GM11168 (cell line): Measurements from ENCODE around the gene VPS18.

Experiments used
- in situ Hi-C: fragments of 300-500 bp; cut with MboI; formaldehyde crosslinking; loops from one replicate; pipeline ENCODE4 v1.12.0; 2022; ENCODE audit warnings: low sequenced_read_pairs; ENCODE audit not compliant: unreplicated experiment

VPS18 gene

GRCh38 chr15:40869686-40870085 lies 24.6 kb upstream of the VPS18 start:
- in situ Hi-C loops, result no loop called here

DNA sequence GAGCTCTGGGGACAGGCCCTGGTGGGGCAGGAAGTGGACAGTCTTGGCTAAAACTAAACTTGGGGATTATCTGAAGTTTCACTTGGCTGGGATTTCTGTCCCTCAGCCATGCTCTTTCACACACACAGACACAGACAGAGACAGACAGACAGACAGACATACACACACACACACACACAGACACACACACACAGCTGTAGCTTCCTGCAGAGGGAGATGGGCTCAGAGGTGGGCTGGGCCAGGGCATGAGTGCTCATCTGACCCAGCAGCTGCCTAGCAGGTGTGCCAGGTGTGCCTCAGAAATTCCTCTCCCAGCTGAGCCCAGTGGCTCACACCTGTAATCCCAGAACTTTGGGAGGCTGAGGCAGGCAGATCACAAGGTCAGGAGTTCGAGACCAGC lies 23.5 kb upstream of the VPS18 start:
- in situ Hi-C loops, result no loop called here

DNA sequence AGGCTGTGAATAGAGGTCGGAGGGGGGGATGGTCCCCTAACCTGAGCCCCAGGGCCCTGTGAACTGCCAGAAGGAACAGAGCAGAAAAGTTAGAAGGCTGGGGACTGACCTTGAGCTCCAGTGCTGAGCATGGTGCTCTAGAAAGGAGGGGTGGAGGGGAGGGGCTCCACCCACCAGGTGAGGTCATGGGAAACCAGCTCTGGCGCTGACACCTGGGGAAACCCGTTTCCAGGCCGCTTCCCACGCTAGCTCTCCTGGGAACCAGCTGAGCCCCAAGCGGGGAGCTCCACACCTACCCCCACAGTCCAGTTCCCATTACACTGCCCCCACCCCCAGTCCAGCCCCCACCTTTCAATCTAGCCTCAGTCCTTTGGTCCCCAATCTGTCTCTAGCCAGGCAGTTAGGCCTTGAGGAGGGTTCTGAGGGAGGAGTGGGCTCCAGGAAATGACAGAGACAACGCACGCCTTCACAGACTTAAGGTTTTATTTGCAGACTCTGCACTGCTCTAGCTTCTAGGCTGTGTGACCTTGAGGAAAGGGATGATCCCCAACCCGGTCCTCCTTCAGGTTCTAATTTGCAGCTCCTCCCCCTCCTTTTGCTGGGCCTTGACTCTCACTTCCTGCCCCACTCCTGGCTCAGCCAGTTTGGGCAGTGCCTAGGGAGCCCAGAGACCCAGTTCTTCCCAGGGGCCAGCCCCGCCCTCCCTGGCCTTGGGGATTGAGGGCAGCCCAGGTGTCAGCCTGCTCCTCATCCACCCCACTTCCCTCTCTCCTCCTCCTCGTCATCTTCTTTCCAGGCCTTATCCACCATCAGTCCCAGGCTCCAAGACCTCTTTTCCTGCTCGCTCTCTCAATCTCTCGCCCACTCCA lies 22.3 kb upstream of the VPS18 start:
- in situ Hi-C loops, result no loop called here

DNA sequence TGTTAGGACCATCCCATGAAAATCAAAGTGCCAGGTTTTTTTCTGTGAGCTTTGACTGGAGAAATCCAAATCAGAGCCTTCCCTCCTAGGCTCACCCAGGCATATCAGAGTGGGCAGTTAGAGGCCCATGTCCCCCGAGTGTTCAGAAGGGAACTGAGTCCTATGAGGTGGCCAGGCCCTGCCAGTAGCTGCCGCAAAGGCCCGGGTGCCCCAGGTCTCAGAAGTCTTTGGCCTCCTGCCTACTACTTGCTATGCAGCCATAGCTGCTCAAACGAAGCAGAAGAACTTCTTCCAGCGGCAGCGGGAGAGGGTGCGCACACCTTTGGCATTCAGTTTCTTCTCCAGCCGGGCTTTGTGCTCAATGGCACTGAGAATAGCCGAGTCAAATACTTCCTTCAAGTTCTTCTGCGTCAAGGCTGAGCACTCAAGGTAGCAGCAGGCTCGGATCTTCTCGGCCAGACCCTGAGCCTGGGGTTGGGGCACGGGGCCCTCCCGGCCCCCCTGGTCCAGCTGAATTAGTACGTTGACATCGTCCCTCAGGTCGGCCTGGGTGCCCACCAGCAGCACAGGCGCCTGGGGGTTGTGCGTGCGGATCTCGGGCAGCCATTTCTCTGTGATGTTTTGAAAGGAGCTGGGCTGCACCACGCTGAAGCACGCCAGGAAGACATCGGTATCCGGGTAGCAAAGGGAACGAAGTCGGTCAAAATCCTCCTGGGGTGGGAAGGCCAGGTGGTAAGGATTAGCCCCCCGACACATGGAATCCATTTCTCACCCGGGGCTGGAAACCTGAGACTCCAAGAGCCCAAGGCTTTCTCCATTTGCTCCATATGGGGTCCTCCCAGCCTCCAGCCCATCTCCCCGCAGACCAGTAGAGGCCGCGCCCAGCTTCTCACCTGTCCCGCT lies 21.2 kb upstream of the VPS18 start:
- in situ Hi-C loops, result no loop called here

GRCh38 chr15:40873694-40874561 lies 20.3 kb upstream of the VPS18 start, which contains the start of gene RHOV:
RHOV (minus strand) TSS chr15:40874234; CDS start chr15:40874139, 95 bp downstream.
- in situ Hi-C loops, result no loop called here

- in situ Hi-C loops, result no loop called here
These were observed 18.1 kb upstream of the VPS18 start for GRCh38 chr15:40875991-40876730.

GRCh38 chr15:40877694-40878093 lies 16.6 kb upstream of the VPS18 start:
- in situ Hi-C loops, result no loop called here

DNA sequence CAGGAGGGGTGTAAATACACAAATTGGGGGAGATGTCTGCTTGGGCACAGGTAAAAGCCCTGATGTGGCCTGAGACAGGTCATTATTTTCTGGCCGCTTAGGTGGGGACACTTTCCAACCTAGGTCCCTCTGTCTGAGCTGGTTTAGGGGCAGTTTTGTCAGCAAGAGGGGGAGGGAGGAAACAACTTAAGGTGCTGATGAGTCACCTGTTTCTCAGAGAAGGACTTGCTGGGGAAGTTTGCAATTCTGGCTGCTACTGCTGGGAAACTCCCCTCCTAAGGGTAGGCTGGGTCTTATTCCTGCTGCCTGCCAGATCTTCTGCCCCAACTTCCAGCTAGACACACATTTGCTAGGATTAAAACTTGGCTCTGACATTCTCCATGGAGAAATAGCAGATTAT lies 15.5 kb upstream of the VPS18 start:
- in situ Hi-C loops, result no loop called here

DNA sequence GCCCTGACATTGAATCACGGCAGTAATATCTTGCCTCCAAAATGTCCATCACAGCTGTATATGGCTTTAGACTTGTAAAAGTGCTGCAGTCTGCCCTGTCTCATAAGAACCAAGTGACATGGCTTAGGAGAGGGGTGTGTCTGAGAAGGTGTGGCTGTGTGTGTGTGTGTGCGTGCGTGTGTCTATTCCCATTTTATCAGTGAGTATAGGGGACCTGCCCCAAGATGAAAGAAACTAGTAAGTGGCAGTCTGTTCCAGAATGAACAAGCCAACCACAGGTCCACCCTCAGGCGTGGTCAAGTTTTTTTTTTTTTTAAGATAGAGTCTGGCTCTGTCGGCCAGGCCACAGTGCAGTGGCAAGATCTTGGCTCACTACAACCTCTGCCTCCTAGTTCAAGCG lies 14.6 kb upstream of the VPS18 start:
- in situ Hi-C loops, result no loop called here

DNA sequence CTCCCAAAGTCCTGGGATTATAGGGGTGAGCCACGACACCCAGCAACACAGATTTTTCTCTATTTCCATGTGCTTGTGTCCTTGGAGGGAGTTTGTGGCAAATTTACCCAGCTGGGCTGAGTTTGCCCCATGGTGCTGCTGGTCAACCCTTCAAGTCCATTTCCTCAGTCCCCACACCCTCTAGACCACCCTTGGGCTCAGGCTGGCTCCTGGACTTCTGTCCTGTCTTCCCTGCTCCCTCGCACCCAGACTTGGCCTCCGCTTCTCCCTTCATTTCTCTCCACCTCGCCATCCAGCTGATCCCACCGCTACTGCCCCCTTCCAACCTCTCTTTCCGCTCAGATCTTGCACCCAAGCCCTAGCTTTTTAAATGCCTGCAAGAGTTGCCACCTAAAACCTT lies 12.9 kb upstream of the VPS18 start:
- in situ Hi-C loops, result no loop called here

- in situ Hi-C loops, result no loop called here
These were observed 7.7 kb upstream of the VPS18 start for GRCh38 chr15:40886586-40886985.

DNA sequence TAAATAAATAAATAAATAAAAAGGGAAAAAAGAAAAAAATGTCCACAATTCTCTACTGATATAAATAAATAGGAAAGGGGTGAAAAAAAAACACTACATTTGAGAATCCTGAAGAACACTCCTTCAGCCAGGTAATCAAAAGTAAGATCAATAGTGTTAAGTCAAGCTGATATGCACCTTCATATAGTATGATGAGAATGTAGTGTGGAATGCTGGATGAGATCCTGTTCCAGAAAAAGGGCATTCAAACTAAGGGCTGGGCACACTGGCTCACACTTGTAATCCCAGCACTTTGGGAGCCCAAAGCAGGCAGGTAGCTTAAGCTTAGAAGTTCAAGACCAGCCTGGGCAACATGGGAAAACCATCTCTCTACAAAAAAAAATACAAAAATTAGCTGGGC lies 5.1 kb upstream of the VPS18 start:
- in situ Hi-C loops, result no loop called here

GRCh38 chr15:40891138-40891537 lies 3.1 kb upstream of the VPS18 start:
- in situ Hi-C loops, result loop anchor here (5.0 kb wide), 1 partner anchor 34 kb away; no protein-coding TSS in a partner anchor

- in situ Hi-C loops, result loop anchor here (5.0 kb wide), 1 partner anchor 35 kb away; no protein-coding TSS in a partner anchor
These were observed 2.3 kb upstream of the VPS18 start for GRCh38 chr15:40891810-40892446.

- in situ Hi-C loops, result loop anchor here (5.0 kb wide), 1 partner anchor 35 kb away; no protein-coding TSS in a partner anchor
These were observed 1.7 kb upstream of the VPS18 start for GRCh38 chr15:40892447-40893012.

- in situ Hi-C loops, result loop anchor here (5.0 kb wide), 1 partner anchor 36 kb away; no protein-coding TSS in a partner anchor
These were observed 1.1 kb upstream of the VPS18 start for GRCh38 chr15:40893019-40893670.

DNA sequence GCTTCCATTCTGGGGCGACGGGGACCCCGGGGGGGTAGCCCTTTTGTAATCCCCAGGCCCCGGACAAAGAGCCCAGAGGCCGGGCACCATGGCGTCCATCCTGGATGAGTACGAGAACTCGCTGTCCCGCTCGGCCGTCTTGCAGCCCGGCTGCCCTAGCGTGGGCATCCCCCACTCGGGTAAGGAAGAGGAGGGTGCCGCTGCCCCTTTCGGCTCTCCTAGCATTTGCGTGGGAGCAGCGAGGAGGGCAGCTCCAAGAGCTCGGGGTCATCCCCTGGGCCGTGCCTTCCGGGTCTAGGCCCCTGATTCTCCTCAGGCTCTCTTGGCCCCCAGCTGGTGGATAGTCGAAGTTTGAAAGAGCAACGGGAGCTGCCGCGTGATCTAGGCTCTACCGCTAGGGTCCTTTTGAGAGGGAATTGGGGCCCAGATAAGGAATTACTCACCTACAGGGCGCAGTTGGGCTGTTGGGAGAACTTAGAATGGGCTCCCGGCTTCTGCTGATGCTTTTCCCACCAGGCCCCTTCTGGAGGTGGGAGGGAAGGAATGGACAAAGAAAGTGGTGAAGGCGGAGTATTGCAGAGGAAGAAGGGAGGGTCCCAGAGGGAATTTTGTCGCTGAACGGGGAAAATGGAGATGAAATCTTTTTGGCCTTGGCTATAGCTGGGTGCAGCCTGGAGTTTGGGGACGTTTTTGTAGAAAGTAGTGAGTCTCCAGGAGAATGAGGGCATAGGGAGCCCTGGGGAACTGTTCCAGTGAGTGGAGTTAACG lies 615 bp downstream of the VPS18 start:
- in situ Hi-C loops, result loop anchor here (5.0 kb wide), 1 partner anchor 38 kb away; no protein-coding TSS in a partner anchor
